Ascending aorta (tissue), 2 donors: ENCODE data around the gene ELL2. TPM values are rescaled to one million over a fixed set of nuclear protein-coding genes. Genes with fewer than 3 reads are reported as not detected.

Experiments used
- DNase-seq, 2 donors: peaks; one replicate each; pipeline ENCODE4 v3.0.0-alpha.2; 2019; ENCODE audit warnings: low spot score in 2 of 2
- H3K27ac ChIP-seq, 2 donors: fragments of 200-600 bp; sonication (generic); one replicate each; pipeline ENCODE4 v1.5.1; 2016 to 2017; ENCODE audit warnings: mild to moderate bottlenecking in 1 of 2
- H3K27me3 ChIP-seq: fragments of 200-600 bp; sonication (generic); one replicate; pipeline ENCODE4 v1.5.1; 2017
- H3K36me3 ChIP-seq, 2 donors: fragments of 200-600 bp; sonication (generic); one replicate each; pipeline ENCODE4 v1.5.1; 2016
- H3K4me1 ChIP-seq, 2 donors: fragments of 200-600 bp; sonication (generic); one replicate each; pipeline ENCODE4 v1.5.1; 2016 to 2017; ENCODE audit warnings: mild to moderate bottlenecking in 1 of 2
- H3K4me3 ChIP-seq, 2 donors: fragments of 200-600 bp; sonication (generic); one replicate each; pipeline ENCODE4 v1.5.1; 2016 to 2017; ENCODE audit warnings: mild to moderate bottlenecking in 1 of 2
- H3K9me3 ChIP-seq, 2 donors: fragments of 200-600 bp; sonication (generic); one replicate each; pipeline ENCODE4 v1.5.1; 2016
- intact Hi-C: fragments of 100-400 bp; cut with DNase I; formaldehyde crosslinking; loops from one replicate; pipeline ENCODE4 v1.15.1; 2023
- total RNA-seq: library from RNA; depleted of rRNA; stranded (reverse); fragments of >200 nt; gene quantifications from one replicate; pipeline ENCODE4 v1.1.0, GENCODE V29; 2016
- TF ChIP-seq, protein P1 (sequence below), 3 experiments: fragments of 200-600 bp in 2 of 3; fragments of 450-650 bp in 1 of 3; sonication (generic) in 2 of 3; IDR thresholded peaks; one replicate each; pipeline ENCODE4 v1.5.1; 2016 to 2019; ENCODE audit warnings: antibody characterized with exemption in 3 of 3, mild to moderate bottlenecking in 1 of 3, moderate library complexity in 1 of 3

The ELL2 gene
- total RNA-seq, 1 donor from 2014 or later, result 26.0 TPM

DNA sequence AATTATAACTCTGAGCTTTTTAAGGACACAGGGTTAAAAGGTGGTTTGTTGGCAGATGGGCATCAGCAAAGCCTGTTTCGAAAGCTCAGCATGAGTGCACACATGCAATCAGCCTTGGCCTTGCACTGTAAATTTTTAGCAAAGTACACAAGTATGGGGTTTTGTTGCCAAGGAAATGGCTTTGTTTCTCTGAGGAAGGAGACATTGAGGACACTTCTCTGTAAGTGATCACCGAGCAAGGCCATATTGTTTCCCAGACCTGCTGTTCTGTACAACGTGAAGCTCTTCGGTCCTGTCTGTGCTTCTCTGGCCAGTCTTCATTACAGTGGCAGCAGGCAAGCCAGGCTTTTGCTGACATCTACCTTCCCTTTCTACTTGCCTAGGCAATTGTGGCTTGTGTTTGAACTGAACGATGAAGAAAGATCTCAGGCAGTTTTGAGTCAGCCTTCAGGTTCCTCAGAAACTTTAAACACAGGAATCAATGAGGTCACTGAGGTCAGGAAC, 111.2 kb downstream of the ELL2 start:
- intact Hi-C loops, result loop anchor here (10.0 kb wide), 1 partner anchor 554 kb away; no protein-coding TSS in a partner anchor
- TF ChIP-seq, protein P1, sequence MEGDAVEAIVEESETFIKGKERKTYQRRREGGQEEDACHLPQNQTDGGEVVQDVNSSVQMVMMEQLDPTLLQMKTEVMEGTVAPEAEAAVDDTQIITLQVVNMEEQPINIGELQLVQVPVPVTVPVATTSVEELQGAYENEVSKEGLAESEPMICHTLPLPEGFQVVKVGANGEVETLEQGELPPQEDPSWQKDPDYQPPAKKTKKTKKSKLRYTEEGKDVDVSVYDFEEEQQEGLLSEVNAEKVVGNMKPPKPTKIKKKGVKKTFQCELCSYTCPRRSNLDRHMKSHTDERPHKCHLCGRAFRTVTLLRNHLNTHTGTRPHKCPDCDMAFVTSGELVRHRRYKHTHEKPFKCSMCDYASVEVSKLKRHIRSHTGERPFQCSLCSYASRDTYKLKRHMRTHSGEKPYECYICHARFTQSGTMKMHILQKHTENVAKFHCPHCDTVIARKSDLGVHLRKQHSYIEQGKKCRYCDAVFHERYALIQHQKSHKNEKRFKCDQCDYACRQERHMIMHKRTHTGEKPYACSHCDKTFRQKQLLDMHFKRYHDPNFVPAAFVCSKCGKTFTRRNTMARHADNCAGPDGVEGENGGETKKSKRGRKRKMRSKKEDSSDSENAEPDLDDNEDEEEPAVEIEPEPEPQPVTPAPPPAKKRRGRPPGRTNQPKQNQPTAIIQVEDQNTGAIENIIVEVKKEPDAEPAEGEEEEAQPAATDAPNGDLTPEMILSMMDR (IDR thresholded peaks at IDR 0.05), result no peak

DNA sequence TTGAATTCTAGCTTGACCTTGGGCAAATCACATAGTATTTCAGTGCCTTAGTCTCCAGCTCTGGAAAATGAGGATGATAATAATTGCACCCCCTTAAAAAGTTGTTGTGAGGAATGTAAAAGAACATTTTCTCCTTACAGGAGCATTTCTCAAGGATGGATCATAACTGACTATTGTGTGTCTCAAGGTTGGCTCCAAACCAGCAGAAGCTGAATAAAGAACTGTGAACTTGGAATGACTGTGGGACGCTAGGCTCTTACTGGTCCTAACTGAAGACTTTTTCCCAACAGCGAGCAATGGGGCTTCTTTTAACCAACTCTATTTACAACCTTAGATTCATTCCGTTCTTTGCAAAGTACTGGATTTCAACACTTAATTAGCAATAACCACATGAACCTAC, 113.0 kb downstream of the ELL2 start:
- H3K36me3 ChIP-seq, result no peaks in the 10 kb centered on the region
- intact Hi-C loops, result loop anchor here (5.0 kb wide), 2 partner anchors 116 to 206 kb away; partner anchors contain the start of gene RHOBTB3
- H3K4me1 ChIP-seq, result peaks cover 0 to 3% of the 10 kb centered on the region in 2 donors
- no peak overlapping the region for H3K27ac ChIP-seq
- TF ChIP-seq, protein P1 (IDR thresholded peaks at IDR 0.05), result no peak
- DNase-seq, result peak in 1 of 2 donors; percentile 5
- no peak overlapping the region for H3K4me3 ChIP-seq
- H3K27me3 ChIP-seq, result no peaks in the 10 kb centered on the region
- no peaks in the 10 kb centered on the region for H3K9me3 ChIP-seq

More for the DNA sequence above, 111.2 kb downstream of the ELL2 start:
- H3K36me3 ChIP-seq, result no peaks in the 10 kb centered on the region
- H3K4me3 ChIP-seq, result no peak overlapping the region
- H3K27me3 ChIP-seq, result no peaks in the 10 kb centered on the region
- peak in 1 of 2 donors; percentile 37 for DNase-seq
- H3K9me3 ChIP-seq, result no peaks in the 10 kb centered on the region
- H3K4me1 ChIP-seq, result peaks cover 0 to 3% of the 10 kb centered on the region in 2 donors
- H3K27ac ChIP-seq, result no peak overlapping the region

DNA sequence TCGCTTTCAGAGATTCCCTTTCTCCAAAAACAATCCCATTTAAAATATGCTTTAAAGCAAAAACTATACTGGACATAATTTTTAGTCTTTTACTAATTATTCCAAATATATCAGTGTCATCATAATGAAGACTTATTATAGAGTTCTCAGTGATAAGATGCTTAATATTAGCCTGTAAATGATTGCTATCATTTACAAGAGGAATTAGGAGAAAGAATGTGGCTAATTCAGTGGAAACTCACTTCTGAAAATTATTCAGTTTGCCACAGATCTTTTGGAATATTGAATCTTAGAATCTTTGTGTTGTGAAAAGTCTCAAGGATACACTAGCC, 114.4 kb downstream of the ELL2 start:
- DNase-seq, result no peak
- intact Hi-C loops, result loop anchor here (1.0 to 5.0 kb wide), 4 partner anchors 66 to 205 kb away; partner anchors contain the start of gene RHOBTB3
- H3K9me3 ChIP-seq, result no peaks in the 10 kb centered on the region
- H3K4me1 ChIP-seq, result peaks cover 0 to 3% of the 10 kb centered on the region in 2 donors
- H3K36me3 ChIP-seq, result no peaks in the 10 kb centered on the region
- TF ChIP-seq, protein P1 (IDR thresholded peaks at IDR 0.05), result no peak
- no peak overlapping the region for H3K4me3 ChIP-seq
- H3K27me3 ChIP-seq, result no peaks in the 10 kb centered on the region
- no peak overlapping the region for H3K27ac ChIP-seq

DNA sequence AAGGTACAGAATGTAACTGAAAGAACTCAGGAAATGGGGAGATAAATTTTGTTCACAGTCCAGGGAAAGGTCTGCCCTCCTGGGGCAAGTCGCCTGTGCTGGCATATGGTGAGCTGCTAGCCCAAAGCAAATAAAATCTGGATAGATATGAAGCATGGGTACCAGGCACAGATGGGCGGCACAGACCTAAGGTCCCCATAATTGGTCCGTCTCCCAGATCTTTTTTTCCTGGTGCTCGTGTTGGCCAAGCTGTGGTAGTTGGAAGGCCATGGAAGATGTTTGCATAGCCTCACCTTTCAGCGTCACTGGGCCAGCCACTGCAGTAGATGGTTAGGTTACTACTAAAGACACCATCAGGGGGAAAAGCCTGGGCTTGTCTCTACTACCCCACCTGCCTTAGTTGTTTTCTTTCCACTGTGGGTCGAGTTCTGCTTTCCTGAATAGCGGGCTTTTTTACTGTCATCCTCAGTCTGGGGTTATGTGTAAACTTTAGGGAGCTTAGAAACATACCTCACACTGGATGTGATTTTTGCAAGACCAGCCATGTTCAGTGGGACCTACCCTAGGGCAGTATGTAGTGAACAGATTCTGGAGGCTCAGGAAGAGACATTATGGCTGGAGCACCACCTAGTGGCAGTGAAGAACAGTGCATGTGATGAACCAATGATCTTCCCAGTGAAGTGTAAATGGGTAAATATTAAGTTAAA, 114.9 kb downstream of the ELL2 start:
- H3K4me3 ChIP-seq, result no peak overlapping the region
- no peaks in the 10 kb centered on the region for H3K27me3 ChIP-seq
- intact Hi-C loops, result loop anchor here (1.0 to 5.0 kb wide), 4 partner anchors 65 to 204 kb away; partner anchors contain the start of gene RHOBTB3
- DNase-seq, result peak in 1 of 2 donors; percentile 78
- H3K4me1 ChIP-seq, result peaks cover 0 to 3% of the 10 kb centered on the region in 2 donors
- no peaks in the 10 kb centered on the region for H3K36me3 ChIP-seq
- no peaks in the 10 kb centered on the region for H3K9me3 ChIP-seq
- TF ChIP-seq, protein P1 (IDR thresholded peaks at IDR 0.05), result peak; percentile 87 to 92 (median 91)
- peak overlapping the region in 1 of 2 donors; percentile 29 for H3K27ac ChIP-seq

DNA sequence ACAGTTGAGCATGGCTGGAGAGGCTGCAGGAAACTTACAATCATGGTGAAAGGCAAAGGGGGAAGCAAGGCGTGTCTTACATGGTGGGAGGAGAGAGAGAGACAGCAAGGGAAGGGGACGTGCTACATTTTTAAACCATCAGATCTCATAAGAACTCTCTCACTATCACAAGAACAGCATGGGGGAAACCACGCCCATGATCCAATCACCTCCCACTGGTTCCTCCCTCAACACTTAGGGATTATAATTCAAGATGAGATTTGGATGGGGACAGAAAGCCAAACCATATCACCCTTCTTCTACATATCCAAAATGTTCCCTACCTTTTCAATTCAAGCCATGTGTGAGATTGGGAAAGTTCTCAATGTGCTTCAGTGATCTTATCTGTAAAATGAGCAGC, 116.3 kb downstream of the ELL2 start:
- Histone ChIP-seq H3K4me1 (peaks cover 0 to 3% of the 10 kb centered on the region in 2 donors), H3K27ac (no peak overlapping the region), H3K27me3 (no peaks in the 10 kb centered on the region), H3K9me3 (no peaks in the 10 kb centered on the region), H3K36me3 (no peaks in the 10 kb centered on the region), H3K4me3 (no peak overlapping the region)
- TF ChIP-seq, protein P1 (IDR thresholded peaks at IDR 0.05), result no peak
- intact Hi-C loops, result loop anchor here (5.0 kb wide), 2 partner anchors 113 to 203 kb away; partner anchors contain the start of gene RHOBTB3
- DNase-seq, result no peak
